HepG2 (cell line): ENCODE data around the gene HOXA11. TPM values are rescaled to one million over a fixed set of nuclear protein-coding genes. Genes with fewer than 3 reads are reported as not detected.
A peak's percentile ranks its signal among the peaks of the same experiment; 100 is the strongest.

Experiments
- ASH2L ChIP-seq: fragments of 300-600, 200-600 bp; sonication (generic); IDR thresholded peaks from 2 replicates; pipeline ENCODE4 v1.7.0; 2017; ENCODE audit warnings: low read depth, mild to moderate bottlenecking, moderate library complexity, mixed read lengths, low read length; ENCODE audit not compliant: insufficient read length
- CEBPG ChIP-seq: IDR thresholded peaks from 2 replicates; pipeline ENCODE4 v1.6.1; 2016
- CREM ChIP-seq, 2 experiments: sonication (generic) in 1 of 2; formaldehyde crosslinking in 1 of 2; IDR thresholded peaks; 2 replicates each; pipeline versions ENCODE4 v1.4.0 to v1.6.1; 2016 to 2020; ENCODE audit warnings: antibody characterized with exemption in 1 of 2, mild to moderate bottlenecking in 1 of 2, missing genetic modification reagents in 1 of 2
- HOMEZ ChIP-seq: IDR thresholded peaks from 2 replicates; pipeline ENCODE4 v1.6.1; 2016; ENCODE audit warnings: low read depth
- HOXA3 ChIP-seq: sonication (generic); formaldehyde crosslinking; IDR thresholded peaks from 2 replicates; pipeline ENCODE4 v1.5.0; 2020; ENCODE audit warnings: missing genetic modification reagents
- MAZ ChIP-seq, 2 experiments: sonication (generic) in 1 of 2; formaldehyde crosslinking in 1 of 2; IDR thresholded peaks; 2 replicates each; pipeline versions ENCODE4 v1.5.0 to v1.6.1; 2012 to 2020; ENCODE audit warnings: low read depth in 2 of 2, mild to moderate bottlenecking in 2 of 2, borderline replicate concordance in 1 of 2, improper control_type of control experiment in 1 of 2, low read length in 1 of 2, missing genetic modification reagents in 1 of 2, moderate library complexity in 1 of 2
- MXI1 ChIP-seq: IDR thresholded peaks from 3 replicates; pipeline ENCODE4 v1.6.1; 2012; ENCODE audit warnings: low read depth, low read length, inconsistent platforms, borderline replicate concordance
- PHF21A ChIP-seq: sonication (generic); formaldehyde crosslinking; IDR thresholded peaks from 2 replicates; pipeline ENCODE4 v1.5.0; 2020; ENCODE audit warnings: mild to moderate bottlenecking, missing genetic modification reagents
- RAD21 ChIP-seq: fragments of 450-650 bp; formaldehyde crosslinking; IDR thresholded peaks from 2 replicates; pipeline ENCODE4 v1.5.0; 2020; ENCODE audit warnings: mild to moderate bottlenecking
- RARA ChIP-seq: IDR thresholded peaks from 2 replicates; pipeline ENCODE4 v1.6.1; 2016; ENCODE audit warnings: missing genetic modification reagents, missing compliant biosample characterization
- RXRB ChIP-seq: IDR thresholded peaks from 2 replicates; pipeline ENCODE4 v1.6.1; 2016; ENCODE audit warnings: borderline replicate concordance, missing genetic modification reagents, missing compliant biosample characterization
- SKI ChIP-seq: fragments of 450-650 bp; IDR thresholded peaks from one replicate; pipeline ENCODE4 v1.6.1; 2018; ENCODE audit warnings: mild to moderate bottlenecking; ENCODE audit not compliant: partially characterized antibody
- STAG1 ChIP-seq: sonication (generic); formaldehyde crosslinking; IDR thresholded peaks from 2 replicates; pipeline ENCODE4 v1.4.0; 2020; ENCODE audit warnings: missing genetic modification reagents
- SYNCRIP ChIP-seq: fragments of 200-400 bp; formaldehyde crosslinking; IDR thresholded peaks from 2 replicates; pipeline ENCODE4 v1.6.1; 2018; ENCODE audit warnings: mild to moderate bottlenecking, low read depth, low read length; ENCODE audit not compliant: insufficient read depth
- ZNF512 ChIP-seq: sonication (generic); formaldehyde crosslinking; IDR thresholded peaks from 2 replicates; pipeline ENCODE4 v1.4.0; 2020; ENCODE audit warnings: mild to moderate bottlenecking, missing genetic modification reagents
- polyA plus RNA-seq, 8 experiments: library from polyadenylated mRNA; depleted of rRNA in 3 of 8; stranded (reverse) in 7 of 8; unstranded in 1 of 8; fragments of >200 nt; fragmentation: Illumina TruSeq in 4 of 8; extraction: Trizol in 4 of 8; gene quantifications; 2 replicates each; pipeline versions ENCODE4 v1.2.1 to v1.2.3, GENCODE V29; 2011 to 2016; ENCODE audit warnings: low read depth in 4 of 8, missing spikeins in 1 of 8, mixed read lengths in 1 of 8; ENCODE audit not compliant: insufficient read depth in 1 of 8
- total RNA-seq, 5 experiments: library from RNA; depleted of rRNA; stranded (reverse); fragments of >200 nt; fragmentation: Illumina TruSeq; extraction: Trizol; gene quantifications; 2 replicates each; pipeline ENCODE4 v1.2.3, GENCODE V29; 2016; ENCODE audit warnings: low read depth in 1 of 5
- TF ChIP-seq, protein P1 (sequence below): sonication (generic); formaldehyde crosslinking; IDR thresholded peaks from 2 replicates; pipeline ENCODE4 v1.4.0; 2020; ENCODE audit warnings: missing genetic modification reagents
- TF ChIP-seq, protein P2 (sequence below): sonication (generic); formaldehyde crosslinking; IDR thresholded peaks from 2 replicates; pipeline ENCODE4 v1.4.0; 2020; ENCODE audit warnings: mild to moderate bottlenecking, low read depth, missing genetic modification reagents
- TF ChIP-seq, protein P3 (sequence below): sonication (generic); formaldehyde crosslinking; IDR thresholded peaks from 2 replicates; pipeline ENCODE4 v1.4.0; 2020; ENCODE audit warnings: missing genetic modification reagents
- TF ChIP-seq, protein P4 (sequence below): sonication (generic); formaldehyde crosslinking; IDR thresholded peaks from 2 replicates; pipeline ENCODE4 v1.5.0; 2020; ENCODE audit warnings: missing genetic modification reagents

HOXA11 gene
- total and polyA plus RNA-seq, 2 of the 13 experiments (the other 11 are each of a cell fraction or from before 2014, with no cell fraction given) = not detected

- TF ChIP-seq HOMEZ (CRISPR knock-in tag) (peak; percentile 93), CEBPG (CRISPR knock-in tag) (peak; percentile 33), HOXA3 (peak; percentile 42; the same call in 1 of the 2 replicates), ZNF512 (CRISPR knock-in tag) (no peak), SKI (peak; percentile 14), RARA (CRISPR knock-in tag) (peak; percentile 54; the same call in 1 of the 2 replicates), STAG1 (CRISPR knock-in tag) (peak; percentile 92), SYNCRIP (no peak), RAD21 (peak; percentile 88), CREM (IDR thresholded peaks at IDR 0.05) (peak; percentile 15; the same call in 1 of the 2 replicates), CREM (CRISPR knock-in tag; IDR thresholded peaks at IDR 0.05) (no peak), MXI1 (peak; percentile 20; the same call in 1 of the 3 replicates), MAZ (IDR thresholded peaks at IDR 0.05; ENCODE audit: borderline replicate concordance, low read depth, low read length) (no peak), MAZ (CRISPR knock-in tag; IDR thresholded peaks at IDR 0.05; ENCODE audit: low read depth) (0 out of 2 replicates have a peak, but pooled peaks have one; percentile 25), ASH2L (peak; percentile 59), RXRB (peak; percentile 20; the same call in 1 of the 2 replicates), PHF21A (CRISPR knock-in tag) (peak; percentile 46; the same call in 1 of the 2 replicates)
- TF ChIP-seq, protein P1, sequence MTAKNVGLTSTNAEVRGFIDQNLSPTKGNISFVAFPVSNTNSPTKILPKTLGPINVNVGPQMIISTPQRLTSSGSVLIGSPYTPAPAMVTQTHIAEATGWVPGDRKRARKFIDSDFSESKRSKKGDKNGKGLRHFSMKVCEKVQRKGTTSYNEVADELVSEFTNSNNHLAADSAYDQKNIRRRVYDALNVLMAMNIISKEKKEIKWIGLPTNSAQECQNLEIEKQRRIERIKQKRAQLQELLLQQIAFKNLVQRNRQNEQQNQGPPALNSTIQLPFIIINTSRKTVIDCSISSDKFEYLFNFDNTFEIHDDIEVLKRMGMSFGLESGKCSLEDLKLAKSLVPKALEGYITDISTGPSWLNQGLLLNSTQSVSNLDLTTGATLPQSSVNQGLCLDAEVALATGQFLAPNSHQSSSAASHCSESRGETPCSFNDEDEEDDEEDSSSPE (CRISPR knock-in tag) = peak; percentile 25; the same call in 1 of the 2 replicates
- TF ChIP-seq, protein P2, sequence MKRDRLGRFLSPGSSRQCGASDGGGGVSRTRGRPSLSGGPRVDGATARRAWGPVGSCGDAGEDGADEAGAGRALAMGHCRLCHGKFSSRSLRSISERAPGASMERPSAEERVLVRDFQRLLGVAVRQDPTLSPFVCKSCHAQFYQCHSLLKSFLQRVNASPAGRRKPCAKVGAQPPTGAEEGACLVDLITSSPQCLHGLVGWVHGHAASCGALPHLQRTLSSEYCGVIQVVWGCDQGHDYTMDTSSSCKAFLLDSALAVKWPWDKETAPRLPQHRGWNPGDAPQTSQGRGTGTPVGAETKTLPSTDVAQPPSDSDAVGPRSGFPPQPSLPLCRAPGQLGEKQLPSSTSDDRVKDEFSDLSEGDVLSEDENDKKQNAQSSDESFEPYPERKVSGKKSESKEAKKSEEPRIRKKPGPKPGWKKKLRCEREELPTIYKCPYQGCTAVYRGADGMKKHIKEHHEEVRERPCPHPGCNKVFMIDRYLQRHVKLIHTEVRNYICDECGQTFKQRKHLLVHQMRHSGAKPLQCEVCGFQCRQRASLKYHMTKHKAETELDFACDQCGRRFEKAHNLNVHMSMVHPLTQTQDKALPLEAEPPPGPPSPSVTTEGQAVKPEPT (CRISPR knock-in tag) = no peak
- TF ChIP-seq, protein P3, sequence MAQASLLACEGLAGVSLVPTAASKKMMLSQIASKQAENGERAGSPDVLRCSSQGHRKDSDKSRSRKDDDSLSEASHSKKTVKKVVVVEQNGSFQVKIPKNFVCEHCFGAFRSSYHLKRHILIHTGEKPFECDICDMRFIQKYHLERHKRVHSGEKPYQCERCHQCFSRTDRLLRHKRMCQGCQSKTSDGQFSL (CRISPR knock-in tag) = 0 out of 2 replicates have a peak, but pooled peaks have one; percentile 65
- TF ChIP-seq, protein P4, sequence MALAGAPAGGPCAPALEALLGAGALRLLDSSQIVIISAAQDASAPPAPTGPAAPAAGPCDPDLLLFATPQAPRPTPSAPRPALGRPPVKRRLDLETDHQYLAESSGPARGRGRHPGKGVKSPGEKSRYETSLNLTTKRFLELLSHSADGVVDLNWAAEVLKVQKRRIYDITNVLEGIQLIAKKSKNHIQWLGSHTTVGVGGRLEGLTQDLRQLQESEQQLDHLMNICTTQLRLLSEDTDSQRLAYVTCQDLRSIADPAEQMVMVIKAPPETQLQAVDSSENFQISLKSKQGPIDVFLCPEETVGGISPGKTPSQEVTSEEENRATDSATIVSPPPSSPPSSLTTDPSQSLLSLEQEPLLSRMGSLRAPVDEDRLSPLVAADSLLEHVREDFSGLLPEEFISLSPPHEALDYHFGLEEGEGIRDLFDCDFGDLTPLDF (CRISPR knock-in tag) = 0 out of 2 replicates have a peak, but pooled peaks have one; percentile 9
Observed at GRCh38 chr7:27143023-27143949, 41.7 kb downstream of the HOXA11 start, which contains the start of gene HOXA5 (continued).
